ENCODE data around the gene IER2. TPM values are rescaled to one million over a fixed set of nuclear protein-coding genes. Genes with fewer than 3 reads are reported as not detected.
"Not testable (repeated sequence)": the region's sequence is repeated elsewhere in the genome, so short reads cannot be mapped to it uniquely, and the experiment has no call there.

IER2 gene
- total and polyA plus RNA-seq, 2 experiments from 2014 or later = 30.4 to 84.0 TPM

DNA sequence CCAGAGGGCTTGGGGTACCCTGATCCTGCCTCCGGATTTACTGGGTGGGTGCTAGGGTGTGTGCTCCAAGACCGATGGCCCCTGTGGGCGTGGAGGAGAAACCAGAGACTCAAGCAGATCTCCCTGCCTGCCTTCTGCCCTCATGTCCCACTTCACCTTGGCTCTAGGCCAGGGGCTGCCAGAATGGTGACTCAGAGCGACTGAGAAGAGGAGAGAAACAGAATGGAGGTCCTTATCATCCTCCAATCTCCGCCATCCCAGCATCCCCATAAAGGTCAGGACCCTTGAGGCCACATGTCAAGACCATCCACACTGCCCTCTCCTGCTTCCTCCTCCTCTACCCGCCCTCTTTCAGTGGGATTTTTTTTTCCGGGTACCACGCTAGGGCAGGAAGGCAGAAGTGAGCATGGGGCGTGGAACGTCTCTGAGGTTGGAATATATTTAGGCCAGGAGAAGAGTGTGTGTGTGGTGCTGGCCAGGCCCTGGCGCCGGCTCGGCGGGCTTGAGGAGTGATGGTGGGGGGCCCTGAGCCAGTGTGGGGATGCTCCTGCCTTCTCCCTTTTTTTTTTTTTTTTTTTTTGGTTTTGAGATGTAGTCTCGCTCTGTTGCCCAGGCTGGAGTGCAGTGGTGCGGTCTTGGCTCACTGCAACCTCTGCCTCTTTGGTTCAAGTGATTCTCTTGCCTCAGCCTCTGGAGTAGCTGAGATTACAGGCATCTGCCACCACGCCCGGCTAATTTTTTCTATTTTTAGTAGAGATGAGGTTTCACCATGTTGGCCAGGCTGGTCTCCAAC is 22.3 kb downstream of the IER2 start:
- Histone ChIP-seq H3K36me3 (ENCODE audit: low read depth) (no peaks in the 10 kb centered on the region), H3K27ac (peak overlapping the region; percentile 88), H3K27me3 (replicated peaks; ENCODE audit: insufficient read depth) (no peaks in the 10 kb centered on the region), H3K9me2 (ENCODE audit: insufficient read depth) (no peaks in the 10 kb centered on the region), H3K4me1 (ENCODE audit: insufficient read depth) (peaks cover 39% of the 10 kb centered on the region), H3K9me3 (ENCODE audit: low read depth) (no peaks in the 10 kb centered on the region), H2AFZ (peak overlapping the region; percentile 66), H3K4me3 (no peak overlapping the region), H3K79me2 (ENCODE audit: insufficient read depth) (no peaks in the 10 kb centered on the region), H3K4me2 (ENCODE audit: unreplicated experiment) (peak overlapping the region; percentile 30), H4K20me1 (ENCODE audit: insufficient read depth) (no peaks in the 10 kb centered on the region), H3F3A (ENCODE audit: insufficient read depth) (peaks cover 31% of the 10 kb centered on the region), H3K9ac (peak overlapping the region; percentile 57)
- WGBS, 2 experiments (ENCODE audit: low coverage in 1 of 2, low lambda C conversion rate in 2 of 2, missing lambda C conversion rate in 2 of 2) = 16 to 19% methylated on average over 16 to 18 of the region's 18 CpGs
- TF ChIP-seq EZH2phosphoT487 (IDR thresholded peaks at IDR 0.05; ENCODE audit: insufficient read depth, low read depth) (no peak), EZH2 (IDR thresholded peaks at IDR 0.05; ENCODE audit: insufficient read depth, poor library complexity, severe bottlenecking) (no peak)
- in situ Hi-C loops (cut with MboI) = no loop called here
- DNase-seq = peak; percentile 92

DNA sequence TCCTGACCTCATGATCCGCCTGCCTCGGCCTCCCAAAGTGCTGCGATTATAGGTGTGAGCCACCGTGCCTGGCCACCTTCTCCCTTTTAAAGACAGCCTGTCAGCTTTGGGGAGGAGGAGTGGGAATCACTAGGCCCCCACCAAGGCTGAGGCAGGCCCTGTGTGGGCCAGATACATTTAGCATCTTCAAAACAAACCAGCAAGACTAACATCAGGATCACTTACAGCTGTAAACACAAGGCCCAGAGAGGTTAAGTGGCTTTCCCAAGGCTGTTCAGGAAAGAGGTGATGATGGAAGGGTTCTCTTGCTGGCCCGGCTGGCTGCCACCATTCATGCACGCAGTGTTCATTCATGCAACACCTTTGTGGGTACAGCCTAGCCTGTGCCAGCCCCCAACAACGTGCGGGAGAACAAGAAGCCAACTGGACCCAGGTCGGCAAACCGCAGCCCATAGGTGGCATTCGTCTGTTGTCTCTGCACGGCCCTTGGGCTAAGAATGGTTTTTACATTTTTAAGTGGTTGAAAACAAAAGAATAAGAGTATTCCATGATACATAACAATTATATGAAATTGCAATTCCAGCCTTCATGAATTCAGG is 23.0 kb downstream of the IER2 start:
- 67 to 68% methylated on average over 12 of the region's 12 CpGs for WGBS, 2 experiments (ENCODE audit: low coverage in 1 of 2, low lambda C conversion rate in 2 of 2, missing lambda C conversion rate in 2 of 2)
- TF ChIP-seq EZH2phosphoT487 (IDR thresholded peaks at IDR 0.05; ENCODE audit: insufficient read depth, low read depth) (no peak), EZH2 (IDR thresholded peaks at IDR 0.05; ENCODE audit: insufficient read depth, poor library complexity, severe bottlenecking) (no peak)
- H2AFZ ChIP-seq = peak overlapping the region; percentile 55
- no peaks in the 10 kb centered on the region for H3K27me3 ChIP-seq (replicated peaks; ENCODE audit: insufficient read depth)
- H4K20me1 ChIP-seq (ENCODE audit: insufficient read depth) = no peaks in the 10 kb centered on the region
- H3K36me3 ChIP-seq (ENCODE audit: low read depth) = no peaks in the 10 kb centered on the region
- peaks cover 34% of the 10 kb centered on the region for H3K4me1 ChIP-seq (ENCODE audit: insufficient read depth)
- H3K4me2 ChIP-seq (ENCODE audit: unreplicated experiment) = no peak overlapping the region
- peak overlapping the region; percentile 57 for H3K9ac ChIP-seq
- H3K79me2 ChIP-seq (ENCODE audit: insufficient read depth) = no peaks in the 10 kb centered on the region
- no peak overlapping the region for H3K4me3 ChIP-seq
- no peaks in the 10 kb centered on the region for H3K9me3 ChIP-seq (ENCODE audit: low read depth)
- no peaks in the 10 kb centered on the region for H3K9me2 ChIP-seq (ENCODE audit: insufficient read depth)
- in situ Hi-C loops (cut with MboI) = no loop called here
- H3K27ac ChIP-seq = peak overlapping the region; percentile 88
- no peak for DNase-seq
- H3F3A ChIP-seq (ENCODE audit: insufficient read depth) = peaks cover 26% of the 10 kb centered on the region

DNA sequence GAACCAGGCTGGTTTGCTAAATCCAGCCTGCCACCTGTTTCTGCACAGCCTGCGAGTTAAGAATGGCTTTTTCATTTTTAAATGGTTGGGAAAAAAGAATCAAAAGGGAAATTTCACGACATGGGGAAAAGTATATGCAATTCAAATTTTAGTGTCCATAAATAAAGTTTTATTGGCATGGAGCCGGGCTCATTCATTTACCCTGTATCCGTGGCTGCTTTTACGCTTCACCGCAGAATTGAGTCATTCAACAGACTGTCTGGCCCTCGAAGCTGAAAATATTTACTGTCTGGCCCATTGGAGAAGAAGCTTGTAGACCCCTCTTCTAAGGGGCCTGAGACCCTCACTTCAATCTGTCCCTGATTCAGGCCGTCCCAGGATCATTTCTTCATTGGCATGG is 26.1 kb downstream of the IER2 start:
- H3K36me3 ChIP-seq (ENCODE audit: low read depth) = no peaks in the 10 kb centered on the region
- H4K20me1 ChIP-seq (ENCODE audit: insufficient read depth) = no peaks in the 10 kb centered on the region
- H2AFZ ChIP-seq = no peak overlapping the region
- H3K9me2 ChIP-seq (ENCODE audit: insufficient read depth) = no peaks in the 10 kb centered on the region
- no peak overlapping the region for H3K4me2 ChIP-seq (ENCODE audit: unreplicated experiment)
- no peak overlapping the region for H3K4me3 ChIP-seq
- H3K4me1 ChIP-seq (ENCODE audit: insufficient read depth) = peaks cover 16% of the 10 kb centered on the region
- no peaks in the 10 kb centered on the region for H3K27me3 ChIP-seq (replicated peaks; ENCODE audit: insufficient read depth)
- H3K9ac ChIP-seq = no peak overlapping the region
- no peaks in the 10 kb centered on the region for H3K9me3 ChIP-seq (ENCODE audit: low read depth)
- WGBS, 2 experiments (ENCODE audit: low coverage in 1 of 2, low lambda C conversion rate in 2 of 2, missing lambda C conversion rate in 2 of 2) = 58 to 60% methylated on average over 8 of the region's 8 CpGs
- H3K27ac ChIP-seq = no peak overlapping the region
- in situ Hi-C loops (cut with MboI) = no loop called here
- H3K79me2 ChIP-seq (ENCODE audit: insufficient read depth) = no peaks in the 10 kb centered on the region
- no peak for DNase-seq
- peaks cover 14% of the 10 kb centered on the region for H3F3A ChIP-seq (ENCODE audit: insufficient read depth)
- TF ChIP-seq EZH2 (IDR thresholded peaks at IDR 0.05; ENCODE audit: insufficient read depth, poor library complexity, severe bottlenecking) (no peak), EZH2phosphoT487 (IDR thresholded peaks at IDR 0.05; ENCODE audit: insufficient read depth, low read depth) (no peak)

DNA sequence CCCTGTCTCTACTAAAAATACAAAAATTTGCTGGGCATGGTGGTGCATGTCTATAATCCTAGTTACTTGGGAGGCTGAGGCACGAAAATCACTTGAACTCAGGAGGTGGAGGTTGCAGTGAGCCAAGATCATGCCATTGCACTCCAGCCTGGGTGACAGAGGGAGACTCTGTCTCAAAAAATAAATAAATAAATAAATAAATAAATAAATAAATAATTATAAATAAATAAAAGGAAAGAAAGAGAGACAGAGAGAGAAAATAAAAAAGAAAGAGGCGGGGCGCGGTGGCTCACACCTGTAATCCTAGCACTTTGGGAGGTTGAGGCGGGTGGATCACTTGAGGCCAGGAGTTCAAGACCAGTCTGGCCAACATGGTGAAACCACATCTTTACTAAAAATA is 27.4 kb downstream of the IER2 start:
- H3K4me2 ChIP-seq (ENCODE audit: unreplicated experiment); H3K27me3 ChIP-seq (replicated peaks; ENCODE audit: insufficient read depth); H3K4me3 ChIP-seq; H2AFZ ChIP-seq; H4K20me1 ChIP-seq (ENCODE audit: insufficient read depth); H3F3A ChIP-seq (ENCODE audit: insufficient read depth); H3K36me3 ChIP-seq (ENCODE audit: low read depth); H3K9me2 ChIP-seq (ENCODE audit: insufficient read depth); H3K79me2 ChIP-seq (ENCODE audit: insufficient read depth); in situ Hi-C loops (cut with MboI); H3K27ac ChIP-seq; H3K9ac ChIP-seq; DNase-seq; H3K9me3 ChIP-seq (ENCODE audit: low read depth): not testable (repeated sequence)
- peaks cover 12% of the 10 kb centered on the region for H3K4me1 ChIP-seq (ENCODE audit: insufficient read depth)
- WGBS, 2 experiments (ENCODE audit: low coverage in 1 of 2, low lambda C conversion rate in 2 of 2, missing lambda C conversion rate in 2 of 2) = 94 to 98% methylated on average over 5 of the region's 5 CpGs

DNA sequence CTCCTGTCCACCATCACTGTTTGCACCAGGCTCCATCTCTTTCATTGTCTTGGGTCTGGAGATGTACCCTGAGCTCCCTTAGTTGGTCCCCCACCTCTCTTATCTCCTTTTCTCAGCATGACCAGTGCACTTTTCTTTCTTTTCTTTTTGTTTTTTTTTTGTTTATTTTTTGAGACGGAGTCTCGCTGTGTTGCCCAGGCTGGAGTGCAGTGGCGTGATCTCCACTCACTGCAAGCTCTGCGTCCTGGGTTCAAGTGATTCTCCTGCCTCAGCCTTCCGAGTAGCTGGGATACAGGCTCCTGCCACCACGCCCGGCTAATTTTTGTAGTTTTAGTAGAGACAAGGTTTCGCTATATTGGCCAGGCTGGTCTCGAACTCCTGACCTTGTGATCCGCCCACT is 28.1 kb downstream of the IER2 start:
- in situ Hi-C loops (cut with MboI) = not testable (repeated sequence)

More for the DNA sequence above, 28.1 kb downstream of the IER2 start:
- not testable (repeated sequence) for H3K4me2 ChIP-seq (ENCODE audit: unreplicated experiment); H3F3A ChIP-seq (ENCODE audit: insufficient read depth); H3K27ac ChIP-seq; H2AFZ ChIP-seq; H3K79me2 ChIP-seq (ENCODE audit: insufficient read depth); H3K4me3 ChIP-seq; H4K20me1 ChIP-seq (ENCODE audit: insufficient read depth); H3K27me3 ChIP-seq (replicated peaks; ENCODE audit: insufficient read depth); DNase-seq; H3K36me3 ChIP-seq (ENCODE audit: low read depth); H3K9me2 ChIP-seq (ENCODE audit: insufficient read depth); H3K9ac ChIP-seq; H3K4me1 ChIP-seq (ENCODE audit: insufficient read depth); H3K9me3 ChIP-seq (ENCODE audit: low read depth)
- WGBS, 2 experiments (ENCODE audit: low coverage in 1 of 2, low lambda C conversion rate in 2 of 2, missing lambda C conversion rate in 2 of 2) = 93 to 94% methylated on average over 10 of the region's 10 CpGs
